A549 (cell line): Measurements from ENCODE around the gene CDH19. TPM values are rescaled to one million over a fixed set of nuclear protein-coding genes. Genes with fewer than 3 reads are reported as not detected.
A peak's percentile ranks its signal among the peaks of the same experiment; 100 is the strongest.

ENCODE experiments used
- ATAC-seq, 2 experiments: fragments of 200-7000 bp in 1 of 2; fragments of >200 bp in 1 of 2; cut with Nextera tagmentation in 1 of 2; cut with Tn5 transposase in 1 of 2; 3 replicates each; pipeline versions ENCODE4 v1.8.0 to v1.9.1; 2018 to 2020; ENCODE audit warnings: mild to moderate bottlenecking in 1 of 2, moderate library complexity in 1 of 2
- CTCF ChIA-PET: fragments of 300-600 bp; sonication (Branson Sonifier 250); formaldehyde crosslinking; extraction: SDS; loops from one replicate; lab custom pipeline; 2021; ENCODE audit warnings: antibody characterized with exemption, inconsistent platforms; lab: Yijun Ruan, JAX
- POLR2A ChIA-PET: fragments of 350-600 bp; formaldehyde crosslinking; extraction: SDS; loops from one replicate; lab custom pipeline; 2021; ENCODE audit warnings: antibody characterized with exemption, inconsistent platforms; lab: Yijun Ruan, JAX
- DNase-seq, 2 experiments: peaks; one replicate each; pipeline versions ENCODE4 v3.0.0 to v3.0.0-alpha.2; 2011 to 2016; ENCODE audit warnings: low read depth in 1 of 2, low spot score in 1 of 2
- FAIRE-seq: peaks from 2 replicates; lab custom pipeline; 2011; peaks lifted over from hg19 to GRCh38; lab: Jason Lieb, UNC
- H3K27ac ChIP-seq, 2 experiments: fragments of >200 bp; sonication (Bioruptor Twin); formaldehyde crosslinking; 3 replicates each; pipeline ENCODE4 v1.5.1; 2016 to 2017
- H3K4me1 ChIP-seq: fragments of >200 bp; sonication (Bioruptor Twin); formaldehyde crosslinking; 3 replicates; pipeline ENCODE4 v1.6.1; 2016
- H3K4me2 ChIP-seq: fragments of >200 bp; sonication (Bioruptor Twin); formaldehyde crosslinking; 3 replicates; pipeline ENCODE4 v1.6.1; 2016
- H3K4me3 ChIP-seq: fragments of >200 bp; sonication (Bioruptor Twin); formaldehyde crosslinking; 3 replicates; pipeline ENCODE4 v1.5.1; 2016
- H3K9me3 ChIP-seq: fragments of >200 bp; sonication (Bioruptor Twin); formaldehyde crosslinking; 3 replicates; pipeline ENCODE4 v1.6.1; 2016
- BHLHE40 ChIP-seq: IDR thresholded peaks from 2 replicates; pipeline ENCODE4 v1.6.1; 2012; ENCODE audit warnings: low read depth, low read length, inconsistent platforms
- CBX2 ChIP-seq: fragments of 200-600 bp; sonication (generic); IDR thresholded peaks from 2 replicates; pipeline ENCODE4 v1.6.1; 2016; ENCODE audit warnings: low read depth, mild to moderate bottlenecking, borderline replicate concordance
- CTCF ChIP-seq: fragments of >200 bp; sonication (Bioruptor Twin); formaldehyde crosslinking; IDR thresholded peaks from 3 replicates; pipeline ENCODE4 v1.5.1; 2016
- EHF ChIP-seq: fragments of 250-450 bp; sonication (Bioruptor Pico); IDR thresholded peaks from 2 replicates; pipeline ENCODE4 v1.5.0; 2020; ENCODE audit warnings: mild to moderate bottlenecking
- FOSB ChIP-seq: fragments of 250-450 bp; sonication (Bioruptor Pico); IDR thresholded peaks from 2 replicates; pipeline ENCODE4 v1.5.0; 2020; ENCODE audit warnings: mild to moderate bottlenecking, moderate library complexity
- FOXS1 ChIP-seq: fragments of 250-450 bp; sonication (Bioruptor Pico); IDR thresholded peaks from 2 replicates; pipeline ENCODE4 v1.5.0; 2020; ENCODE audit warnings: mild to moderate bottlenecking, moderate library complexity
- GATA3 ChIP-seq: IDR thresholded peaks from 2 replicates; pipeline ENCODE4 v1.6.1; 2012; ENCODE audit warnings: borderline replicate concordance
- HDAC2 ChIP-seq: fragments of 200-600 bp; sonication (generic); IDR thresholded peaks from 2 replicates; pipeline ENCODE4 v1.6.1; 2016
- HEYL ChIP-seq: fragments of 250-450 bp; sonication (Bioruptor Pico); IDR thresholded peaks from 2 replicates; pipeline ENCODE4 v1.8.0; 2021; ENCODE audit warnings: mild to moderate bottlenecking, moderate library complexity
- HOXA7 ChIP-seq: fragments of 250-450 bp; sonication (Bioruptor Pico); IDR thresholded peaks from 2 replicates; pipeline ENCODE4 v1.5.0; 2020; ENCODE audit warnings: mild to moderate bottlenecking, moderate library complexity
- HOXB13 ChIP-seq: fragments of 250-450 bp; sonication (Bioruptor Pico); IDR thresholded peaks from 2 replicates; pipeline ENCODE4 v1.5.0; 2020; ENCODE audit warnings: low read depth, mild to moderate bottlenecking, moderate library complexity
- HOXB5 ChIP-seq: fragments of 250-450 bp; sonication (Bioruptor Pico); IDR thresholded peaks from 2 replicates; pipeline ENCODE4 v1.5.0; 2020; ENCODE audit warnings: mild to moderate bottlenecking, moderate library complexity
- JUNB ChIP-seq: fragments of >200 bp; sonication (Bioruptor Twin); formaldehyde crosslinking; IDR thresholded peaks from 2 replicates; pipeline ENCODE4 v1.6.1; 2016
- MAFK ChIP-seq: fragments of 450-650 bp; IDR thresholded peaks from 2 replicates; pipeline ENCODE4 v1.6.1; 2014; ENCODE audit not compliant: partially characterized antibody
- MAZ ChIP-seq: fragments of 150-350 bp; IDR thresholded peaks from 2 replicates; pipeline ENCODE4 v1.6.1; 2014; ENCODE audit warnings: antibody characterized with exemption, low read depth, low read length, borderline replicate concordance
- NR3C1 ChIP-seq: fragments of >200 bp; sonication (Bioruptor Twin); formaldehyde crosslinking; IDR thresholded peaks from 3 replicates; pipeline ENCODE4 v1.6.1; 2017
- PBX3 ChIP-seq: IDR thresholded peaks from 2 replicates; pipeline ENCODE4 v1.6.1; 2012
- PHF8 ChIP-seq: fragments of 200-600 bp; sonication (generic); IDR thresholded peaks from 2 replicates; pipeline ENCODE4 v1.6.1; 2016; ENCODE audit warnings: low read depth, mild to moderate bottlenecking, antibody characterized with exemption, moderate library complexity, borderline replicate concordance
- RAD21 ChIP-seq, 2 experiments: fragments of >200 bp in 1 of 2; sonication (Bioruptor Twin) in 1 of 2; formaldehyde crosslinking in 1 of 2; IDR thresholded peaks in 1 of 2; conservative IDR thresholded peaks in 1 of 2; 2 replicates in 1 of 2; 3 replicates in 1 of 2; pipeline ENCODE4 v1.6.1; 2012 to 2018; ENCODE audit warnings: inconsistent platforms in 1 of 2
- RARB ChIP-seq: fragments of 250-450 bp; sonication (Bioruptor Pico); IDR thresholded peaks from 2 replicates; pipeline ENCODE4 v1.8.0; 2021; ENCODE audit warnings: mild to moderate bottlenecking, moderate library complexity
- REST ChIP-seq: fragments of 200-600 bp; sonication (generic); IDR thresholded peaks from 2 replicates; pipeline ENCODE4 v1.6.1; 2016; ENCODE audit warnings: antibody characterized with exemption, mild to moderate bottlenecking, moderate library complexity
- RFX5 ChIP-seq: fragments of 450-650 bp; IDR thresholded peaks from 2 replicates; pipeline ENCODE4 v1.7.1; 2014; ENCODE audit warnings: antibody characterized with exemption, mild to moderate bottlenecking, moderate library complexity
- RNF2 ChIP-seq: fragments of 200-600 bp; sonication (generic); IDR thresholded peaks from 2 replicates; pipeline ENCODE4 v1.6.1; 2016; ENCODE audit warnings: low read depth, mild to moderate bottlenecking, antibody characterized with exemption, moderate library complexity, borderline replicate concordance
- SMC3 ChIP-seq: fragments of >200 bp; sonication (Bioruptor Twin); formaldehyde crosslinking; IDR thresholded peaks from 3 replicates; pipeline ENCODE4 v1.6.1; 2018; ENCODE audit warnings: inconsistent platforms
- ZC3H11A ChIP-seq: fragments of 450-650 bp; IDR thresholded peaks from 2 replicates; pipeline ENCODE4 v1.6.1; 2014; ENCODE audit warnings: antibody characterized with exemption, mild to moderate bottlenecking
- ZFP36 ChIP-seq: fragments of 450-650 bp; IDR thresholded peaks from 2 replicates; pipeline ENCODE4 v1.6.1; 2014; ENCODE audit warnings: borderline replicate concordance; ENCODE audit not compliant: partially characterized antibody
- ZNF302 ChIP-seq: fragments of 250-450 bp; sonication (Bioruptor Pico); IDR thresholded peaks from 2 replicates; pipeline ENCODE4 v1.9.0; 2021; ENCODE audit warnings: inconsistent platforms, mild to moderate bottlenecking, moderate library complexity
- ZSCAN20 ChIP-seq: fragments of 250-450 bp; sonication (Bioruptor Pico); IDR thresholded peaks from 2 replicates; pipeline ENCODE4 v1.8.0; 2022; ENCODE audit warnings: mild to moderate bottlenecking, moderate library complexity
- WGBS: methylation state at CpG from one replicate; pipeline ENCODE4 v1.1.6; 2017; ENCODE audit errors: missing lambda C conversion rate; 5-methylcytosine and 5-hydroxymethylcytosine counted together
- polyA plus RNA-seq, 4 experiments: library from polyadenylated mRNA; depleted of rRNA in 3 of 4; stranded (reverse); fragments of >200 nt; fragmentation: RNase III in 1 of 4; extraction: RNeasy Plus Mini Kit Qiagen cat#74134 plus additional on column Dnase treatment in 1 of 4; gene quantifications; 2 replicates in 3 of 4; 3 replicates in 1 of 4; pipeline ENCODE4 v1.2.3, GENCODE V29; 2011 to 2017

Gene CDH19
- polyA plus RNA-seq, 2 of the 4 experiments (the other 2 are of a cell fraction) = 1.4 to 1.5 TPM

- Histone ChIP-seq H3K4me3 (no peak overlapping the region), H3K4me1 (no peaks in the 10 kb centered on the region), H3K27ac (no peak overlapping the region), H3K9me3 (no peaks in the 10 kb centered on the region), H3K4me2 (no peak overlapping the region)
- TF ChIP-seq ZFP36 = no peak
- no peak for TF ChIP-seq HOXB13 (CRISPR knock-in tag)
- peak; percentile 66 to 75 for TF ChIP-seq RAD21 (conservative IDR thresholded peaks at IDR 0.05 in 1 of 2, IDR thresholded peaks at IDR 0.05 in 1 of 2)
- peak; percentile 62 for TF ChIP-seq SMC3
- TF ChIP-seq HOXB5 = no peak
- peak; percentile 47 for TF ChIP-seq CTCF
- TF ChIP-seq BHLHE40 = no peak
- no peak for TF ChIP-seq ZC3H11A
- TF ChIP-seq NR3C1 = no peak
- no peak for TF ChIP-seq CBX2
- no peak for TF ChIP-seq RFX5
- TF ChIP-seq MAFK = peak; percentile 9
- no peak for TF ChIP-seq PHF8
- TF ChIP-seq ZNF302 (CRISPR knock-in tag) = no peak
- TF ChIP-seq REST = no peak
- TF ChIP-seq HEYL (CRISPR knock-in tag) = no peak
- TF ChIP-seq PBX3 = no peak
- no peak for TF ChIP-seq HDAC2
- TF ChIP-seq FOSB (CRISPR knock-in tag) = no peak
- TF ChIP-seq FOXS1 (CRISPR knock-in tag) = no peak
- TF ChIP-seq RNF2 = no peak
- TF ChIP-seq JUNB = no peak
- TF ChIP-seq RARB (CRISPR knock-in tag) = no peak
- TF ChIP-seq EHF (CRISPR knock-in tag) = no peak
- no peak for TF ChIP-seq HOXA7 (CRISPR knock-in tag)
- TF ChIP-seq GATA3 = no peak
- no peak for TF ChIP-seq MAZ
- no peak for TF ChIP-seq ZSCAN20
- WGBS = 6% methylated on average over 3 of the region's 3 CpGs
- DNase-seq (peak in 1 of 2 experiments; percentile 71), FAIRE-seq (no peak), ATAC-seq (peak; percentile 78 to 90; a peak in 4 of 6 replicates)
- CTCF ChIA-PET = interaction anchor here (0.6 to 1.5 kb wide), 6 partner anchors 15 to 1870 kb away, joined by 3 to 4 read pairs (median 3); no protein-coding TSS in a partner anchor
- POLR2A ChIA-PET = no interaction called here
These were observed 108.0 kb downstream of the CDH19 start for GRCh38 chr18:66495844-66496243.
